Measurements from ENCODE around the gene TMPRSS7. TPM values are rescaled to one million over a fixed set of nuclear protein-coding genes. Genes with fewer than 3 reads are reported as not detected.

The TMPRSS7 gene
- total RNA-seq, 4 donors from 2014 or later, result not detected

DNA sequence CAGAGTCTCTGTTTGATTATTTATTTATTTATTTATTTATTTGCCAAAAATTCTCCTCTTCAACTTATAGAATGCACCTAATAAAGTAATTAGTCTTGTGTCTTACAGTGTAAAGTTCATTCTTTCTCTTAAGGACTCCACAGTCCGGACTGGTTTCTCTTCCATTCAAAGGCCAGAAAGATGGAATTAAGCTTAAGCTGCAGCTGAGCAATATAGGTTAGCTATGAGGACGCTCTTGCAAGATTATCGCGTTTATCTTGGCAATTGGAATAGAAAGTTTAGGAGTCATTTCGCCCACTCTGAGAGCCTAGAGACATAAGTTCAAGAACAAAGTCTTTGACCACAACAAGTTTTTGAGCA is 20.8 kb upstream of the TMPRSS7 start:
- Histone ChIP-seq H3K27ac (no peak overlapping the region), H3K9me3 (no peaks in the 10 kb centered on the region), H3K4me3 (no peak overlapping the region), H3K4me1 (peaks cover 0 to 21% (median 3%) of the 10 kb centered on the region in 3 donors), H3K36me3 (no peaks in the 10 kb centered on the region), H3K27me3 (no peaks in the 10 kb centered on the region)
- 47% methylated on average over 5 of the region's 5 CpGs for WGBS, 2 donors
- intact Hi-C loops (cut with DNase I), result no loop called here
- DNase-seq, result no peak
- TF ChIP-seq, protein P1, sequence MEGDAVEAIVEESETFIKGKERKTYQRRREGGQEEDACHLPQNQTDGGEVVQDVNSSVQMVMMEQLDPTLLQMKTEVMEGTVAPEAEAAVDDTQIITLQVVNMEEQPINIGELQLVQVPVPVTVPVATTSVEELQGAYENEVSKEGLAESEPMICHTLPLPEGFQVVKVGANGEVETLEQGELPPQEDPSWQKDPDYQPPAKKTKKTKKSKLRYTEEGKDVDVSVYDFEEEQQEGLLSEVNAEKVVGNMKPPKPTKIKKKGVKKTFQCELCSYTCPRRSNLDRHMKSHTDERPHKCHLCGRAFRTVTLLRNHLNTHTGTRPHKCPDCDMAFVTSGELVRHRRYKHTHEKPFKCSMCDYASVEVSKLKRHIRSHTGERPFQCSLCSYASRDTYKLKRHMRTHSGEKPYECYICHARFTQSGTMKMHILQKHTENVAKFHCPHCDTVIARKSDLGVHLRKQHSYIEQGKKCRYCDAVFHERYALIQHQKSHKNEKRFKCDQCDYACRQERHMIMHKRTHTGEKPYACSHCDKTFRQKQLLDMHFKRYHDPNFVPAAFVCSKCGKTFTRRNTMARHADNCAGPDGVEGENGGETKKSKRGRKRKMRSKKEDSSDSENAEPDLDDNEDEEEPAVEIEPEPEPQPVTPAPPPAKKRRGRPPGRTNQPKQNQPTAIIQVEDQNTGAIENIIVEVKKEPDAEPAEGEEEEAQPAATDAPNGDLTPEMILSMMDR (IDR thresholded peaks at IDR 0.05), result no peak
- TF ChIP-seq POLR2A (IDR thresholded peaks at IDR 0.05), result no peak

GRCh38 chr3:112017091-112017490 is 17.4 kb upstream of the TMPRSS7 start:
- DNase-seq, result no peak
- Histone ChIP-seq H3K4me1 (peaks cover 0 to 14% (median 0%) of the 10 kb centered on the region in 3 donors), H3K4me3 (no peak overlapping the region), H3K9me3 (no peaks in the 10 kb centered on the region), H3K27ac (no peak overlapping the region), H3K36me3 (no peaks in the 10 kb centered on the region), H3K27me3 (no peaks in the 10 kb centered on the region)
- intact Hi-C loops (cut with DNase I), result no loop called here
- TF ChIP-seq, protein P1 (IDR thresholded peaks at IDR 0.05), result no peak
- no peak for TF ChIP-seq POLR2A (IDR thresholded peaks at IDR 0.05)

DNA sequence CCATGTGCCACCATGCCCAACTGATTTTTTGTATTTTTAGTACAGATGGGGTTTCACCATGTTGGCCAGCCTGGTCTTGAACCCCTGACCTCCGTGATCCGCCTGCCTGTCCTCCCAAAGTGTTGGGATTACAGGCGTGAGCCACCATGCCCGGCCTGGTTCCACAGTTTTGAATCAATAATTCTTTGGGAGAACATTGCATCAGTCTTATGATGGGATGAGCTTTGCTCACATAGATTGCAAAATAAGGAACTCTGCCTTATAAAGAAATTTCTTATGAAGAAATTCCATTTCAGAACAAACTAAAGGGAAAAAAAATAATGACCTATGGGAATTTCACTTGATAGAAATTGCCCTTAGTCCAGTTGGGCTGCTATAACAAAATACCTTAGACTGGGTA is 15.8 kb upstream of the TMPRSS7 start:
- H3K9me3 ChIP-seq, result no peaks in the 10 kb centered on the region
- intact Hi-C loops (cut with DNase I), result no loop called here
- H3K36me3 ChIP-seq, result no peaks in the 10 kb centered on the region
- H3K4me1 ChIP-seq, result peaks cover 0 to 1% (median 0%) of the 10 kb centered on the region in 3 donors
- no peaks in the 10 kb centered on the region for H3K27me3 ChIP-seq
- H3K4me3 ChIP-seq, result no peak overlapping the region
- no peak for DNase-seq
- TF ChIP-seq, protein P1 (IDR thresholded peaks at IDR 0.05), result no peak
- no peak for TF ChIP-seq POLR2A (IDR thresholded peaks at IDR 0.05)
- 84 to 94% methylated on average over 3 to 4 of the region's 4 CpGs for WGBS, 2 donors
- H3K27ac ChIP-seq, result no peak overlapping the region

DNA sequence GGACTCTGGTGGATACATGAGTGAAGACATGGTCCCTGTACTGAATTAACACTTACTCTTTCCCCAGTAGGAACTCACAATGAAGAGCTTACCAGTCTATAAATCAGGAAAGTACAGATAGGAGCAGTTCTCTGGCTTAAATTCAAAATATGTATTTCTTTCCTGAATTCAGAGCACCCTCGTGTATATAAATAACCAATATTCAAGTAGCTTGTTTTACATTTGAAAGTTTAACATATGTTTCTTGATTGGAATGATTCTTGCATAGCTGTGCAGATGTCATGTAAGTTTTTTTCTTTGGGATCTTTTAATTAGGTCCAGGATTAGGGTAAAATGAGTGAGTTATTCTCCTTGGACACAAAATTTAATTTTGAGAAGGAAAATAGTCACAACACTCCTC is 14.8 kb upstream of the TMPRSS7 start:
- no peak for DNase-seq
- Histone ChIP-seq H3K4me1 (no peaks in the 10 kb centered on the region), H3K36me3 (no peaks in the 10 kb centered on the region), H3K27me3 (no peaks in the 10 kb centered on the region), H3K9me3 (no peaks in the 10 kb centered on the region), H3K4me3 (no peak overlapping the region), H3K27ac (no peak overlapping the region)
- intact Hi-C loops (cut with DNase I), result no loop called here
- WGBS, 2 donors, result 50 to 71% methylated on average over 1 of the region's 1 CpG
- no peak for TF ChIP-seq POLR2A (IDR thresholded peaks at IDR 0.05)
- TF ChIP-seq, protein P1 (IDR thresholded peaks at IDR 0.05), result no peak

GRCh38 chr3:112020674-112021085 is 13.9 kb upstream of the TMPRSS7 start:
- Histone ChIP-seq H3K4me1 (no peaks in the 10 kb centered on the region), H3K9me3 (no peaks in the 10 kb centered on the region), H3K27ac (no peak overlapping the region), H3K36me3 (no peaks in the 10 kb centered on the region), H3K4me3 (no peak overlapping the region), H3K27me3 (no peaks in the 10 kb centered on the region)
- DNase-seq, result no peak
- intact Hi-C loops (cut with DNase I), result no loop called here
- 73 to 76% methylated on average over 1 of the region's 1 CpG for WGBS, 2 donors
- TF ChIP-seq, protein P1 (IDR thresholded peaks at IDR 0.05), result no peak
- TF ChIP-seq POLR2A (IDR thresholded peaks at IDR 0.05), result no peak
